ENCODE data around the gene POR. TPM values are rescaled to one million over a fixed set of nuclear protein-coding genes. Genes with fewer than 3 reads are reported as not detected.

The POR gene
- polyA plus RNA-seq, 4 donors = 50.8 to 70.5 (median 62.1) TPM

DNA sequence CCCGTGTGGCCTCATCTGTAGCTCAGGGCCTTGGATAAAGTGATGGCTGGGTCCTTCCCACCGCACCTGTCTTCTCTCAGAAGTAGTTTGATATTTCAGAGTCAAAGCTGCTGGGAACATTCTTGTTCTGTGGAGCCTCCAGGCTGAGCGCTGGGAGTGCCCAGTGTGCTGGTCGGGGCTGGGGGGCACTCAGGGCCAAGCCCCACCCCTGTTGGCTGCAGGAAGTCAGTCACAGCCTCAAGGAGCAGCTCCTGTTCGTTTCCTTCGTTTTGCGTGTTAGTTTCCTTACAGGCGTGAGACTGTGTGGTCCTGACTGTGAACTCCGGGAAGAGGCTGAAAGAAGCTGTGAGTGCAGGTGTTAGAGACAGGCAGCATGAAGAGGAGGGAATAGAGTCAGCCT, 33.2 kb downstream of the POR start:
- no peak for DNase-seq (ENCODE audit: low read depth in 4 of 4, low spot score in 3 of 4)

DNA sequence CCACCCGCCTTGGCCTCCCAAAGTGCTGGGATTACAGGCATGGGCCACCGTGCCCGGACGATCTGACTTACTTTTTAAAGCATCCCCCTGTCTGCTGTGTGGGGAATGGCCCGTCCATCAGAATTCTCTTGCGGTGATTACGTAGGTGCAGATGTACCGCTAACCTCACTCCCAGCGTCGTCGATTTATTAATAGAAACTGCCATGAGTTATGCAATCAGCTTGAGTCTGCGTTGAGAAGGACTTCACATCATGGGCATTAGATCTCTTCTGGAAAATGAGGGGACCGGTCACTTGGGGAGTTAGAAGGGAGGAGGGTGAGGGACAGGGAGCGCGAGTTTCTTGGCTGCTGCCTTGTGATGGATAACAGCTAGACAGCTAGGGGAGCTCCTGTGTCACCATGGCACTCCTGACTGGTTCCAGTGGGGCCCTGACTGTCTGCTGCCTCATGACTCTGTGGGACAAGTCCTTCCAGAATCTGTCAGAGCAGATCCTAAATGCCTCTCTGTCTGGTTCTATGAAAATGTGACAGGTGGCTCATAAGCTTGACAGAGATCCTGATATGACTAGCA, 35.2 kb downstream of the POR start:
- DNase-seq (ENCODE audit: low read depth in 4 of 4, low spot score in 3 of 4) = no peak

DNA sequence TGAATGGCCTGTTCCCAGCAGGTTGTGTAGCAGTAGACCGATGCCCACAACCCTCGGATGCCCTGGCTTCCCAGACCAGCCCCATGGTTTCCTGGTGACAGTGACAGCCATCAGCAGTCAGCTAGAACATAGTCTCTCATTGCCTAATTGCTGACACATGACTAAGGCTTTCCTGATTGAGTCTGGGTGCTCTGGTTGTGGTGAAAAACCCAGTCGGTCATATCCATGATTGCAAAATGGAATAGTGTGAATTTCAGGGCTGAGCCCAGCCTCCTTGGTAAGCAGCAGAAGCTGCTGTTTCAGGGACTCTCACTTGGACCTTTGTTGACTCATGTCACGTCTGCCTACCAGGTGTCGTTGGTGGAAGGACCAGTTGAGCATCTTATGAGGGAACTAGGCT, 36.6 kb downstream of the POR start:
- no peak for DNase-seq (ENCODE audit: low read depth in 4 of 4, low spot score in 3 of 4)

DNA sequence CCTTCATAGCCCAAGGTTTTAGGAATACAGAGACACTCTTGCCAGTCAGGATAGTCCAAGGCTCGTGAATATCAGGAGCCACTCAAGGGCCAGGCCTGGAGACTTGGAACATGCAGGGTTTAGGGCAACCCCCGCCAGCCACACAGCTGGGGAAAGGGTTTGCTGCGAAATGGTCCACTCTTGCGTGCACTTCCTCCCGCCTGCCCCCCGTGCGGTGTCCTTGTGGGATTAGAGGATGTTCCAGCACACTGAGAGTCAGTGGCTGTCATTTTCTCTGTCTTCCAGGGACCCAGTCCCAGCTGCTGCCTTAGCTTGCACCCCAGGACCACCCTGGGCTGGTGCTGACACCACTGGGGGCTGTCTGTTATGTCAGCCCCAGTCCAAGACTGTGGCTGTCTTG, 38.5 kb downstream of the POR start:
- DNase-seq (ENCODE audit: low read depth in 4 of 4, low spot score in 3 of 4) = no peak

- DNase-seq (ENCODE audit: low read depth in 4 of 4, low spot score in 3 of 4) = no peak
These were observed 39.0 kb downstream of the POR start for GRCh38 chr7:75953931-75954330.

- no peak for DNase-seq (ENCODE audit: low read depth in 4 of 4, low spot score in 3 of 4)
These were observed 40.5 kb downstream of the POR start for GRCh38 chr7:75955331-75955955.

DNA sequence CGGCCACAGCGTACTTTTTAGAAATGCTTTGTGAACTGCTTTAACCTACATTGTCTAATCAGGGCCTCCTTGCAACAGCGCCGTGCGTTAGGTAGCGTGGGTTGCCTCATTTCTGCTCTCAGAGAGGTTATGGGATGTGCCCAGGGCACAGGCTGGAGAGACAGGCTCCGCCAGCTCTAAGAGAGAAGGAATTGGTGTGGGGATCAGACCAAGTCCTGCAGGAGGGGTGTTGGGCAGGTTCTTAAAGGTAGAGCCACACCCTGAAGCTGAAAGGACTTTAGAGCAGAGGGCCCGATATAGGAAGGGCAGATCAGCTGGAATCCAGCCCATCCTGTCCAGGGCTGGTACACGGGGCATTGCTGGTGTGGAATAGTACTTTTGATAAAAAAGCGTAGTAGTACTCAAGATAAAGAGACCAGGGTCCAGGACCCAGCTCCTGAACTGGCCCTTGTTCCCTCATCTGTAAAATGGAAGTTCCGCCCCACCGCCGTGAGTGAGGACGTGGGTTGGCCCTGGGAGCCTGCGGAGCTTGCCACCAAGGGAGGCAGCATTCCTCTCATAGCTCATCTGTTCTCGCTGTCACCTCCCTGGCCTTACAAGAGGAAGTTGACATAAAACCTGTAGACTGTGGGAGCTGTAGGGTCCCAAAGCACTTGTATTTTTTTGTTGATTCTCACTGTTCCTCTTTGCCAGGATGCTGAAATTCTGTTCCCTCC, 42.2 kb downstream of the POR start:
- DNase-seq (ENCODE audit: low read depth in 4 of 4, low spot score in 3 of 4) = peak in 1 of 4 donors; percentile 39

GRCh38 chr7:75958802-75959543, 44.0 kb downstream of the POR start:
- no peak for DNase-seq (ENCODE audit: low read depth in 4 of 4, low spot score in 3 of 4)

DNA sequence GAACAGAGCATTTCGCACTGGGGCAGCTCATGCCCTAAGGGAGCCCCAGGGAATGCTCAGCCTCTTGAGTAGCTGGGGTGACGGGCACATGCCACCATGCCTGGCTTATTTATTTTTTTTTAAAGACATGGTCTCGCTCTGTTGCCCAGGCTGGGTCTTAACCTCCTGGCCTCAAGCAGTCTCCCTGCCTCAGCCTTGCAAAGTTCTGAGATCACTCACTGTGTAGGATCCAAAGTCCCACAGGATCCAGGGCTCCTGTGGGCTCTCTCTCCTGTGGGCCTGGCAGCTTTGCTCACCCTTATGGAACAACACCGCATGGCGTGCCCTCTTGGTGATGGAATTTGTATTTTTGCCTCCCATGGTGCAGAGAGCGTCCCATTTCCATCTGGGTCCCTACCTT, 45.4 kb downstream of the POR start:
- DNase-seq (ENCODE audit: low read depth in 4 of 4, low spot score in 3 of 4) = no peak

DNA sequence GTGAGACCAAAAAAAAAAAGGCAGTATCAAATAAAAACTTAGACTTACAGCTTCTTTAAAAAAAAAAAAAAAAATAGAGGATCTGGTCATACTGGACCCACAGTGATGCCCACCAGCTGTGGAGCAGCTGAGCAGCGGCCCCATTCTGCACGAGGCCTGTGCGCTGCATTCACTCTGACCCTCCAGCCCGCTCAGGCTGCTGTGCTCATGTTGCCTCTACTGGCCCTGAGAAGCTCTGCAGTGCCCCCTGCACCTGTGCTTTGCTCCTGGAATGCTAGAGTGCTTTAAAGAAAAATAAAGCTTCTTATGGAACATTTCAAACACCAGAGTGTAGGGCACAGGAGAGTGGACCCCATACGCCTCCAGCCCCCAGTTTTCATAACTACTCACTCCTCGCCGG, 46.3 kb downstream of the POR start:
- no peak for DNase-seq (ENCODE audit: low read depth in 4 of 4, low spot score in 3 of 4)

DNA sequence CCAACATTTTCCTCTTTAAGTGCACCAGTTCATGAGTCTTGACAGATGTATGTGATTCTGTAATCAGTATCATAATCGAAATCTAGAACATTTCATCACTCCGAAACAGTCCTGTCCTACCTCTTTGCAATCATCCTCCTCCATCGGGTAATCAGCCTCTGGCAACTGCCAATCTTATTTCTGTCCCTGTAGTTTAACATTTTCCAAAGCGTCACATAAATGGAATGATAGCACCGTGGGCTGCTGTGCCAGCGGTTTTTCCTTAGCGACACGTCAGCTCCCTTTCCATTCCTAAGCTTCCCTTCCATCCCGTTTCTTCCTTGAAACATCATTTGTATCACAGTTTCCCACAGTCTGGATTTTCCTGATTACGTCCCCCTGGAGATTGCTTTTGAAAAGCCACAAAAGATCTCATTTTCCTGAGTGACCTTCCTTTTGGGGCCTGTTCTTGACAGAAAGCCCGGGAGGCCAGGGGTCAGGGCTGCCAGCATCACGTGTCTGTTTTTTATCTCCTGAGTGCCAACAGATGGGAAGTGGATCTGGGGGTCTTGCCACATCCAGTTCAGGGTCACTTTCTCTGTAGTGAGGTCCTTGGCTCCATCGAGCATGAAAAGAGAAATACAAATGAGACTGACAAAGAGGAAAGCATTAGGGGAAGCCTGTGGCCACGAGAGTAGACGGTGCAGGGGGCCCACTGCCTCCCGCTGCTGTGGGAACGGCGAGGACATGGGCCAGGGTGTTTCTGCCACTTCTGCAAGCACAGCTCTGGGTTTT, 47.8 kb downstream of the POR start:
- no peak for DNase-seq (ENCODE audit: low read depth in 4 of 4, low spot score in 3 of 4)

- DNase-seq (ENCODE audit: low read depth in 4 of 4, low spot score in 3 of 4) = no peak
These were observed 48.5 kb downstream of the POR start for GRCh38 chr7:75963381-75963995.

DNA sequence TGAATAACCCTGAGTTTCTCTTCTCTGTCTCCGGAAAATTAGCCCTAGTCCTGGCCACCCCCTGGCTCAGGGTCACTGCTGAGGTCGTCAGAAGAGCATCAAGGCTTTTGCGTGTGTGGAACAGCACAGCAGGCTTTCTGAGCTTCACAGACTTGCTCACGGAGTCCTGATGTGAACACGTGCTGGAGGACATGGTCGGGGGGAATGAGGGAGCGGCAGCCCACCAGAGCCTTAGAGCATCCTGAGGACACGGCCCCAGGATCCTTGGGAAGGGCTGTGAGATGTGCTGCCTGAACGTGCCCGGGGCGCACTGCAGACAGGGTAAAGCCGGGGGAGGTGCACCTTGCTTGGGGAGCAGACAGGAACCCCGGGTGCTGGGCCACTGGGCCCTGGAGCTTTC, 50.7 kb downstream of the POR start:
- no peak for DNase-seq (ENCODE audit: low read depth in 4 of 4, low spot score in 3 of 4)

DNA sequence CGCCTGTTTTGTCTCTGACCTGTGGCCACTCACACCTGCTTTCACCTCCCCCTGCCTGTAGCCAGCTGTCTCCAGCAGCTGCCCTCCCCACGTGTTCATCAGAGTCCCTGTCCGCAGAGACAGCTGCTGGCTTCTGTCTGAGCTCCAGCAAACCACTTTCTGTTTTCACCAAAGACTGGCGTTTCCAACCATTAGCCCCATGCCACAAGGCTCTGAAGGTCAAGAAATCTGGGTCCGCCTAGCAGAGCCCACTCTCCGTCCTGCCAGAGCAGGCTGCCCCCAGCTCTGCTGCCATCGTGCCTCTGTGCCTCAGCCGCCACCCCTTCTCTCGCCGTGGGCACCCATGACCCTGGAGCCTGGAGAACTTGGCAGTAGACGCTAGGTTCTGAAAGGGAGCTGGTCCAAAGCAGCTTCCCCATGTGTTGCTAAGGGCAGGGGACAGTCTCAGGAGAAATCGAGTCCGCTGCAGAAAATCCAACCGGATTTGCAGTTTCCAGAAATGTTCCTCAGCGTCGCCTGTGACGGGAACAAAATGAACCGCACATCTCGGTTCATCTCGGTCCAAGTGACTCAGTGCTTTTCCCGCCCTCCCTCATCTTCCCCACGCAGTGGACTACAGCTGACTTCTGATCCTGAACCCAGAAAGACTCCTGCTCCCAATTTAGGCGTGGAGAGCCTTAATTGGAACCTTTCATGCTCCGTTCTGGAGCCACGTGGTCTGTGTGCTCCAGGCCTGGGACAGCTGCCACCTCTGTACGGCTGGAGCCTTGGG, 51.4 kb downstream of the POR start:
- DNase-seq (ENCODE audit: low read depth in 4 of 4, low spot score in 3 of 4) = no peak

- DNase-seq (ENCODE audit: low read depth in 4 of 4, low spot score in 3 of 4) = no peak
These were observed 52.1 kb downstream of the POR start for GRCh38 chr7:75967055-75967454.

DNA sequence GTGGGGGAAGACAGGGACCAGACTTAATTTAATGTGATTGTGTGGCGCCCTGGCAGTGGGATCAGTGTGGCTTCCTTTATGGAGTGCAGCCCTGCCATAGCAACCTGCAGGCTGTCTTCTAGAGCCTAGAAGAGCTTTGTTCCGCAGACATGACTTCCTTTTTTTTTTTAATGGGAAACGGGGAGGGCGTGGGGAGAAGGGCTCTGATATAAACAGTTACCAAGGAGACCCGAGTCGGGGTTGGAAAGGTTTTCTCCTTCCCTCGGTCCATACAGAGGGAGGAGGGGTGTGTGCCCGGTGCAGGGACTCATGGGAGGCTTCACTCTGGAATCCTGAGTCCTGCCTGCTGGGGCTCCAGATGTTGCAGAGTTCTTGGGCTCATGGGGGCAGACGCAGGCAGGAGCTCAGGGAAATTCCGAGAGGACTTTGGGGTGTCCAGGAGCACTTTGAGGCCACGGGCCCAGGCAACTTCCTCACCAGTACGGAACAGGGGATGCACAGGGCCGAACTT, 52.6 kb downstream of the POR start:
- DNase-seq (ENCODE audit: low read depth in 4 of 4, low spot score in 3 of 4) = peak; percentile 48 to 58 (median 52)

GRCh38 chr7:75968012-75968411, 53.1 kb downstream of the POR start:
- DNase-seq (ENCODE audit: low read depth in 4 of 4, low spot score in 3 of 4) = no peak

GRCh38 chr7:75968561-75969001, 53.6 kb downstream of the POR start:
- DNase-seq (ENCODE audit: low read depth in 4 of 4, low spot score in 3 of 4) = no peak

DNA sequence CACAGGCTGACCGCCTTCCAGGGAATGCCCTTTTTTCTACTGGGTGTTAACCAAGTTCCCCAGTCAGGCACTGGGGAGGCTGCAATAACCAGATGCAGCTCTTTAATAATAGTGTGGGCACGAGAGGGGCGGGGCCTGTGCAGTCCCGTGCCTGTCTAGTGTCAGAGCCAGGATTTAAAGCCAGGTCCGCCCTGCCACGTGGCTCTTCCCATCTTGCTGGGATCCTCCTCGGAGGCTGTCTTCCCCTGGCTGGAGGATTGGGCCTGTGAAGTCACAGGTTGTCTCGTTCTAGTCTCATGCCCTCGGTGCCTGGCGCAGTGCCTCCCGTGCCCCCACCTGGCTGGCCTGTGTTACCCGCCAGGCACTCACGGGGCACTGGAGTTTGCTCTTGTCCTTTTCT, 54.2 kb downstream of the POR start:
- DNase-seq (ENCODE audit: low read depth in 4 of 4, low spot score in 3 of 4) = no peak

Data from left renal pelvis (tissue), 4 donors.